22Rv1 (cell line): ENCODE measurements around the gene SLC23A1.

ENCODE experiments used
- CTCF ChIP-seq: fragments of 450-650 bp; IDR thresholded peaks from 2 replicates; pipeline ENCODE4 v1.5.1; 2017; ENCODE audit warnings: mild to moderate bottlenecking
- ZFX ChIP-seq: fragments of 450-650 bp; IDR thresholded peaks from 2 replicates; pipeline ENCODE4 v1.6.1; 2017; ENCODE audit warnings: antibody characterized with exemption, borderline replicate concordance

DNA sequence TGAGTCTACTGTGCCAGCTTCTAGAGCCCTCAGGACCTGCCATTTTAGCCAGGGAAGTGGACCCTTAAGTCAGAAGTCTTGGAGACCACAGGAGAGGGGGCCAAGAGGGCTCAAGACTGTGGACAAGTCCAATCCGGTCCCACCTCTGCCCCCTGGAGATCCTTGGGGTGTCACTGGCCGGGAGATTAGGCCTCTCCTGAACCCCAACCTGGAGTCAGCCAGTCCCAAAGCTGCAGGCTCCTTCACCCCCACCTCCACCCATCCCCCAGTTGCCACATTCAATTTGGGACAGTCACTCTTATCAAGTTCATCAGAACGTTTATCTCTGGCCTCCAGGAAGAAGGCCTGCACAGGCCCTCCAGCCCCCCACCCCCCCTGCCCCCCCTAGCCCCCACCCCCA lies 290 bp downstream of the SLC23A1 start:
- TF ChIP-seq CTCF (no peak), ZFX (no peak)
